K562 (cell line): Measurements from ENCODE around the gene HAGHL. TPM values are rescaled to one million over a fixed set of nuclear protein-coding genes. Genes with fewer than 3 reads are reported as not detected.

Experiments
- ARID1B ChIP-seq: fragments of 450-650 bp; IDR thresholded peaks from 2 replicates; pipeline ENCODE4 v1.6.1; 2016; ENCODE audit warnings: antibody characterized with exemption, mild to moderate bottlenecking, inconsistent platforms
- ATF4 ChIP-seq: fragments of 450-650 bp; formaldehyde crosslinking; IDR thresholded peaks from 2 replicates; pipeline ENCODE4 v1.4.0; 2022; ENCODE audit warnings: mild to moderate bottlenecking, moderate library complexity
- BDP1 ChIP-seq: IDR thresholded peaks from 3 replicates; pipeline ENCODE4 v1.6.1; 2011; ENCODE audit not compliant: insufficient read length, insufficient read depth
- CTBP1 ChIP-seq: fragments of 450-650 bp; IDR thresholded peaks from 2 replicates; pipeline ENCODE4 v1.6.1; 2016; ENCODE audit warnings: borderline replicate concordance
- KLF13 ChIP-seq: fragments of 450-650 bp; IDR thresholded peaks from 2 replicates; pipeline ENCODE4 v1.6.1; 2016; ENCODE audit warnings: missing genetic modification characterization, low read depth, mild to moderate bottlenecking, missing compliant biosample characterization, moderate library complexity, borderline replicate concordance
- KLF16 ChIP-seq: IDR thresholded peaks from 2 replicates; pipeline ENCODE4 v1.6.1; 2016; ENCODE audit warnings: antibody characterized with exemption
- MYBL2 ChIP-seq, 2 experiments: fragments of 450-650 bp in 1 of 2; sonication (generic) in 1 of 2; formaldehyde crosslinking in 1 of 2; IDR thresholded peaks; 2 replicates each; pipeline versions ENCODE4 v1.6.1 to v1.8.1; 2017 to 2022; ENCODE audit warnings: borderline replicate concordance in 1 of 2, inconsistent platforms in 1 of 2, low read depth in 1 of 2, mild to moderate bottlenecking in 1 of 2, missing genetic modification reagents in 1 of 2, moderate library complexity in 1 of 2
- NKRF ChIP-seq: fragments of 450-650 bp; IDR thresholded peaks from 2 replicates; pipeline ENCODE4 v1.6.1; 2016; ENCODE audit warnings: borderline replicate concordance
- PTBP1 ChIP-seq: fragments of 200-400 bp; formaldehyde crosslinking; IDR thresholded peaks from 2 replicates; pipeline ENCODE4 v1.6.1; 2017; ENCODE audit warnings: low read depth, low read length
- RFX5 ChIP-seq: IDR thresholded peaks from 2 replicates; pipeline ENCODE4 v1.6.1; 2011; ENCODE audit warnings: low read depth, mild to moderate bottlenecking, improper control_type of control experiment, low read length
- TGIF2 ChIP-seq: sonication (generic); formaldehyde crosslinking; IDR thresholded peaks from 2 replicates; pipeline ENCODE4 v1.8.1; 2022; ENCODE audit warnings: mild to moderate bottlenecking, missing genetic modification reagents, moderate library complexity
- TOE1 ChIP-seq, 2 experiments: fragments of 450-650 bp in 1 of 2; sonication (generic) in 1 of 2; formaldehyde crosslinking in 1 of 2; IDR thresholded peaks; 2 replicates each; pipeline versions ENCODE4 v1.7.1 to v1.8.0; 2016 to 2022; ENCODE audit warnings: borderline replicate concordance in 2 of 2, mild to moderate bottlenecking in 2 of 2, antibody characterized with exemption in 1 of 2, inconsistent platforms in 1 of 2, low read depth in 1 of 2, missing genetic modification reagents in 1 of 2, moderate library complexity in 1 of 2
- ZNF175 ChIP-seq: fragments of 200-800 bp; sonication (Bioruptor generic); IDR thresholded peaks from 2 replicates; pipeline ENCODE4 v1.6.1; 2016; ENCODE audit warnings: low read depth, mild to moderate bottlenecking, missing genetic modification characterization, missing compliant biosample characterization
- ZNF507 ChIP-seq: conservative IDR thresholded peaks from 2 replicates; pipeline ENCODE4 v1.6.1; 2017; ENCODE audit warnings: missing genetic modification characterization, missing compliant biosample characterization
- ZNF584 ChIP-seq: fragments of 200-800 bp; sonication (Bioruptor generic); IDR thresholded peaks from 2 replicates; pipeline ENCODE4 v1.6.1; 2016; ENCODE audit warnings: low read depth, mild to moderate bottlenecking, missing genetic modification characterization, missing compliant biosample characterization
- polyA plus RNA-seq, 8 experiments: library from polyadenylated mRNA; depleted of rRNA in 4 of 8; stranded (reverse) in 5 of 8; unstranded in 3 of 8; fragments of >200 nt; fragmentation: Nextera tagmentation in 2 of 8; fragmentation: Illumina TruSeq in 1 of 8; extraction: Ambion mirVana in 2 of 8; extraction: Trizol in 1 of 8; gene quantifications; 2 replicates each; pipeline versions ENCODE4 v1.2.1 to v1.2.3, GENCODE V29; 2011 to 2014; ENCODE audit warnings: inconsistent platforms in 1 of 8, missing spikeins in 1 of 8
- total RNA-seq, 7 experiments: library from RNA; depleted of rRNA in 6 of 7; stranded (reverse); fragments of >200 nt in 6 of 7; fragmentation: Illumina TruSeq in 2 of 7; extraction: Trizol in 2 of 7; gene quantifications; 2 replicates each; pipeline versions ENCODE4 v1.2.1 to v1.2.3, GENCODE V29; 2011 to 2021; ENCODE audit warnings: low replicate concordance in 1 of 7
- TF ChIP-seq, protein P1 (sequence below): fragments of 250-450 bp; sonication (Bioruptor Pico); IDR thresholded peaks from 2 replicates; pipeline ENCODE4 v1.6.1; 2021; ENCODE audit warnings: mild to moderate bottlenecking
- TF ChIP-seq, protein P2 (sequence below): fragments of 450-650 bp; formaldehyde crosslinking; IDR thresholded peaks from 2 replicates; pipeline ENCODE4 v1.4.0; 2020; ENCODE audit warnings: mild to moderate bottlenecking, moderate library complexity
- TF ChIP-seq, protein P3 (sequence below): fragments of 250-450 bp; sonication (Bioruptor Pico); IDR thresholded peaks from 2 replicates; pipeline ENCODE4 v1.9.0; 2021; ENCODE audit warnings: mild to moderate bottlenecking
- TF ChIP-seq, protein P4 (sequence below): fragments of 150-350 bp; conservative IDR thresholded peaks from 2 replicates; pipeline ENCODE4 v1.6.1; 2014; ENCODE audit warnings: low read length

HAGHL gene
- total and polyA plus RNA-seq, 9 of the 15 experiments (the other 6 are each of a cell fraction or from before 2014, with no cell fraction given): 0.31 to 83.4 (median 20.7) TPM

- TF ChIP-seq TOE1 (IDR thresholded peaks at IDR 0.05; ENCODE audit: borderline replicate concordance) (peak; percentile 13; the same call in 1 of the 2 replicates), TOE1 (CRISPR knock-in tag; IDR thresholded peaks at IDR 0.05; ENCODE audit: borderline replicate concordance, low read depth) (no peak), ZNF584 (CRISPR knock-in tag) (no peak), NKRF (peak; percentile 78), ZNF507 (tag) (no peak), RFX5 (no peak), BDP1 (no peak), TGIF2 (CRISPR knock-in tag) (no peak), ARID1B (peak; percentile 44; the same call in 1 of the 2 replicates), MYBL2 (IDR thresholded peaks at IDR 0.05; ENCODE audit: low read depth) (no peak), MYBL2 (CRISPR knock-in tag; IDR thresholded peaks at IDR 0.05; ENCODE audit: borderline replicate concordance) (no peak), KLF13 (tag) (no peak), CTBP1 (no peak), KLF16 (no peak), PTBP1 (0 out of 2 replicates have a peak, but pooled peaks have one; percentile 55), ZNF175 (no peak), ATF4 (no peak)
- TF ChIP-seq, protein P1, sequence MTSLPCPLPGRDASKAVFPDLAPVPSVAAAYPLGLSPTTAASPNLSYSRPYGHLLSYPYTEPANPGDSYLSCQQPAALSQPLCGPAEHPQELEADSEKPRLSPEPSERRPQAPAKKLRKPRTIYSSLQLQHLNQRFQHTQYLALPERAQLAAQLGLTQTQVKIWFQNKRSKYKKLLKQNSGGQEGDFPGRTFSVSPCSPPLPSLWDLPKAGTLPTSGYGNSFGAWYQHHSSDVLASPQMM (CRISPR knock-in tag): no peak
- TF ChIP-seq, protein P2, sequence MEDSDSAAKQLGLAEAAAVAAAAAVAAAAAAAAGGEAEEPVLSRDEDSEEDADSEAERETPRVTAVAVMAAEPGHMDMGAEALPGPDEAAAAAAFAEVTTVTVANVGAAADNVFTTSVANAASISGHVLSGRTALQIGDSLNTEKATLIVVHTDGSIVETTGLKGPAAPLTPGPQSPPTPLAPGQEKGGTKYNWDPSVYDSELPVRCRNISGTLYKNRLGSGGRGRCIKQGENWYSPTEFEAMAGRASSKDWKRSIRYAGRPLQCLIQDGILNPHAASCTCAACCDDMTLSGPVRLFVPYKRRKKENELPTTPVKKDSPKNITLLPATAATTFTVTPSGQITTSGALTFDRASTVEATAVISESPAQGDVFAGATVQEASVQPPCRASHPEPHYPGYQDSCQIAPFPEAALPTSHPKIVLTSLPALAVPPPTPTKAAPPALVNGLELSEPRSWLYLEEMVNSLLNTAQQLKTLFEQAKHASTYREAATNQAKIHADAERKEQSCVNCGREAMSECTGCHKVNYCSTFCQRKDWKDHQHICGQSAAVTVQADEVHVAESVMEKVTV (CRISPR knock-in tag): no peak
- TF ChIP-seq, protein P3, sequence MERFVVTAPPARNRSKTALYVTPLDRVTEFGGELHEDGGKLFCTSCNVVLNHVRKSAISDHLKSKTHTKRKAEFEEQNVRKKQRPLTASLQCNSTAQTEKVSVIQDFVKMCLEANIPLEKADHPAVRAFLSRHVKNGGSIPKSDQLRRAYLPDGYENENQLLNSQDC: no peak
- TF ChIP-seq, protein P4, sequence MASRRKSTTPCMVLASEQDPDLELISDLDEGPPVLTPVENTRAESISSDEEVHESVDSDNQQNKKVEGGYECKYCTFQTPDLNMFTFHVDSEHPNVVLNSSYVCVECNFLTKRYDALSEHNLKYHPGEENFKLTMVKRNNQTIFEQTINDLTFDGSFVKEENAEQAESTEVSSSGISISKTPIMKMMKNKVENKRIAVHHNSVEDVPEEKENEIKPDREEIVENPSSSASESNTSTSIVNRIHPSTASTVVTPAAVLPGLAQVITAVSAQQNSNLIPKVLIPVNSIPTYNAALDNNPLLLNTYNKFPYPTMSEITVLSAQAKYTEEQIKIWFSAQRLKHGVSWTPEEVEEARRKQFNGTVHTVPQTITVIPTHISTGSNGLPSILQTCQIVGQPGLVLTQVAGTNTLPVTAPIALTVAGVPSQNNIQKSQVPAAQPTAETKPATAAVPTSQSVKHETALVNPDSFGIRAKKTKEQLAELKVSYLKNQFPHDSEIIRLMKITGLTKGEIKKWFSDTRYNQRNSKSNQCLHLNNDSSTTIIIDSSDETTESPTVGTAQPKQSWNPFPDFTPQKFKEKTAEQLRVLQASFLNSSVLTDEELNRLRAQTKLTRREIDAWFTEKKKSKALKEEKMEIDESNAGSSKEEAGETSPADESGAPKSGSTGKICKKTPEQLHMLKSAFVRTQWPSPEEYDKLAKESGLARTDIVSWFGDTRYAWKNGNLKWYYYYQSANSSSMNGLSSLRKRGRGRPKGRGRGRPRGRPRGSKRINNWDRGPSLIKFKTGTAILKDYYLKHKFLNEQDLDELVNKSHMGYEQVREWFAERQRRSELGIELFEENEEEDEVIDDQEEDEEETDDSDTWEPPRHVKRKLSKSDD: no peak
Measured at GRCh38 chr16:720447-720989, 6.4 kb upstream of the HAGHL start (continued).
